Endothelial cell of umbilical vein (primary cell): ENCODE measurements around the gene ACOX3. TPM values are rescaled to one million over a fixed set of nuclear protein-coding genes. Genes with fewer than 3 reads are reported as not detected.

Experiments
- BruUV-seq: library from RNA; stranded (reverse); fragments of 400-500 nt; replicated peaks from 2 replicates; lab custom pipeline; 2021; lab: Mats Ljungman, UMichigan
- CTCF ChIA-PET: fragments of 300-600, 350-600 bp; sonication (Branson Sonifier 250); formaldehyde crosslinking; loops from one replicate; lab custom pipeline; 2021; ENCODE audit warnings: antibody characterized with exemption, inconsistent platforms; lab: Charles Lee
- POLR2A ChIA-PET: fragments of 300-600, 350-600 bp; sonication (Branson Sonifier 250); formaldehyde crosslinking; loops from one replicate; lab custom pipeline; 2021; ENCODE audit warnings: antibody characterized with exemption, inconsistent platforms; lab: Charles Lee
- DNase-seq: peaks from one replicate; pipeline ENCODE4 v3.0.0-alpha.2; 2011; ENCODE audit warnings: low read depth, low spot score
- FAIRE-seq: peaks from 2 replicates; lab custom pipeline; 2011; peaks lifted over from hg19 to GRCh38; lab: Jason Lieb, UNC
- H2AFZ ChIP-seq: 2 replicates; pipeline ENCODE4 v1.6.0; 2012; ENCODE audit warnings: low read depth, low read length, control low read depth, inconsistent platforms
- H3K27ac ChIP-seq: 2 replicates; pipeline ENCODE4 v1.5.1; 2011; ENCODE audit warnings: low read depth, mild to moderate bottlenecking, control low read depth, low read length, moderate library complexity; ENCODE audit not compliant: insufficient read depth
- H3K27me3 ChIP-seq, 2 experiments: 2 replicates each; pipeline versions ENCODE4 v1.6.0 to v1.6.1; 2011; ENCODE audit warnings: low read length in 2 of 2, mixed read lengths in 1 of 2; ENCODE audit not compliant: control insufficient read depth in 2 of 2, insufficient read depth in 2 of 2
- H3K36me3 ChIP-seq, 2 experiments: 2 replicates in 1 of 2; 3 replicates in 1 of 2; pipeline ENCODE4 v1.5.1; 2011; ENCODE audit warnings: low read length in 2 of 2, mild to moderate bottlenecking in 1 of 2, moderate library complexity in 1 of 2; ENCODE audit not compliant: control insufficient read depth in 2 of 2, insufficient read depth in 2 of 2; ENCODE audit errors: extremely low read depth in 1 of 2
- H3K4me1 ChIP-seq: 3 replicates; pipeline ENCODE4 v1.5.1; 2011; ENCODE audit warnings: mild to moderate bottlenecking, low read length; ENCODE audit not compliant: control insufficient read depth, insufficient read depth; ENCODE audit errors: extremely low read depth
- H3K4me2 ChIP-seq: 2 replicates; pipeline ENCODE4 v1.6.1; 2011; ENCODE audit warnings: low read length, control low read depth, mixed read lengths; ENCODE audit not compliant: insufficient read depth
- H3K4me3 ChIP-seq, 3 experiments: fragments of 200-600 bp in 1 of 3; sonication (generic), shearing (Covaris generic) in 1 of 3; replicated peaks in 1 of 3; 2 replicates each; pipeline ENCODE4 v1.5.1; 2011 to 2016; ENCODE audit warnings: control low read depth in 3 of 3, low read length in 3 of 3, mild to moderate bottlenecking in 2 of 3, inconsistent platforms in 1 of 3, low read depth in 1 of 3, moderate library complexity in 1 of 3; ENCODE audit not compliant: insufficient read depth in 1 of 3
- H3K79me2 ChIP-seq: 2 replicates; pipeline ENCODE4 v1.6.0; 2012; ENCODE audit warnings: low read length, inconsistent platforms; ENCODE audit not compliant: control insufficient read depth, insufficient read depth
- H3K9ac ChIP-seq: replicated peaks from 2 replicates; pipeline ENCODE3; 2011; ENCODE audit warnings: low read length, control low read depth; ENCODE audit not compliant: insufficient read depth; ENCODE audit errors: extremely low read depth
- H3K9me1 ChIP-seq: replicated peaks from 3 replicates; pipeline ENCODE4 v1.6.0; 2011; ENCODE audit warnings: mild to moderate bottlenecking, low read length; ENCODE audit not compliant: control insufficient read depth, insufficient read depth; ENCODE audit errors: extremely low read depth
- H3K9me3 ChIP-seq: replicated peaks from 2 replicates; pipeline ENCODE4 v1.5.1; 2012; ENCODE audit warnings: low read length, inconsistent platforms; ENCODE audit not compliant: control insufficient read depth, insufficient read depth
- H4K20me1 ChIP-seq: replicated peaks from 2 replicates; pipeline ENCODE3; 2011; ENCODE audit warnings: mild to moderate bottlenecking, low read length; ENCODE audit not compliant: control insufficient read depth, insufficient read depth; ENCODE audit errors: extremely low read depth
- EZH2 ChIP-seq: IDR thresholded peaks from 2 replicates; pipeline ENCODE4 v1.6.1; 2012; ENCODE audit warnings: borderline replicate concordance, low read depth, mild to moderate bottlenecking, moderate library complexity, low read length, inconsistent platforms; ENCODE audit not compliant: severe bottlenecking
- FOS ChIP-seq: IDR thresholded peaks from 2 replicates; pipeline ENCODE4 v1.6.1; 2011; ENCODE audit warnings: mild to moderate bottlenecking, low read length, moderate library complexity, borderline replicate concordance; ENCODE audit not compliant: insufficient read depth
- GATA2 ChIP-seq: IDR thresholded peaks from 2 replicates; pipeline ENCODE4 v1.7.0; 2011; ENCODE audit warnings: low read depth, mild to moderate bottlenecking, moderate library complexity, mixed read lengths, low read length; ENCODE audit not compliant: insufficient read length, insufficient read depth
- JUN ChIP-seq: IDR thresholded peaks from 2 replicates; pipeline ENCODE4 v1.6.1; 2011; ENCODE audit warnings: borderline replicate concordance, low read depth; ENCODE audit not compliant: insufficient read length, insufficient read depth
- MYC ChIP-seq: IDR thresholded peaks from one replicate; pipeline ENCODE4 v1.6.1; 2011; ENCODE audit warnings: mild to moderate bottlenecking, low read depth, low read length
- POLR2A ChIP-seq: IDR thresholded peaks from 2 replicates; pipeline ENCODE4 v1.6.1; 2012; ENCODE audit warnings: low read depth, mild to moderate bottlenecking, control low read depth, low read length
- POLR2AphosphoS5 ChIP-seq: IDR thresholded peaks from 2 replicates; pipeline ENCODE4 v1.6.1; 2012; ENCODE audit warnings: low read depth, mild to moderate bottlenecking, control low read depth, low read length, moderate library complexity; ENCODE audit not compliant: insufficient read depth
- dilution Hi-C: fragments of 300-500 bp; cut with MboI; formaldehyde crosslinking; loops from one replicate; pipeline ENCODE4 v1.15.0; 2019; ENCODE audit warnings: low sequenced_read_pairs; ENCODE audit not compliant: extremely low pct_ligation_motif_present
- intact Hi-C: fragments of 100-400 bp; cut with micrococcal nuclease; formaldehyde crosslinking; loops from one replicate; pipeline ENCODE4 v1.10.0; 2022
- polyA plus RNA-seq, 4 experiments: library from polyadenylated mRNA; depleted of rRNA in 3 of 4; stranded (reverse) in 3 of 4; unstranded in 1 of 4; fragments of >200 nt; gene quantifications; 2 replicates each; pipeline versions ENCODE4 v1.2.1 to v1.2.3, GENCODE V29; 2011 to 2012; ENCODE audit warnings: missing spikeins in 1 of 4
- total RNA-seq: library from RNA; stranded (reverse); gene quantifications from 2 replicates; pipeline ENCODE4 v1.2.3, GENCODE V29; 2021
- TF ChIP-seq, protein P1 (sequence below), 2 donors: IDR thresholded peaks; 1 replicate in 1 of 2; 2 replicates in 1 of 2; pipeline ENCODE4 v1.5.1; 2011; ENCODE audit warnings: low read length in 2 of 2, mild to moderate bottlenecking in 2 of 2, moderate library complexity in 2 of 2, control low read depth in 1 of 2, inconsistent platforms in 1 of 2, low read depth in 1 of 2; ENCODE audit not compliant: insufficient read depth in 1 of 2; ENCODE audit errors: extremely low read depth in 1 of 2
- TF ChIP-seq, protein P2 (sequence below): IDR thresholded peaks from 2 replicates; pipeline ENCODE4 v1.6.1; 2011; ENCODE audit not compliant: insufficient read depth, insufficient read length

Gene ACOX3
- total and polyA plus RNA-seq, 2 donors (not counting 3 experiments of a cell fraction or from before 2014, with no cell fraction given) = 13.0 to 26.3 TPM

DNA sequence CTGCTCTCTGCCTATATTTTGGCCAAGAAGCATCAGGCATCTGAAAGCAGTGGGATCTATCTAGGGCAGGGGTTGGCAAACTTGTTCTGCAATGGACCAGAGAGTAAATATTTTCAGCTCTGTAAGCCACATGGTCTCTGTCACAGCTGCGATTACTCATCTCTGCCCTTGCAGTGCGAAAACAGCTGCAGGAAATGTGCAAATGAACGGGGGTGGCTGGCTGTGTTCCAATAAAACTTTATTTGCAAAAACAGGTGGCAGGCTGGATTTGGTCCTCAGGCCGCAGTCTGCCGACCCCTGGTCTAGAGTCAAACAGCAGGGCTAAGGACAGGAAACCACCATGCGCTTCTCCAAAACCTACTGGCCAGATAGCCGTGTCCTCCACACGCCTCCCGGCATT lies 48.6 kb downstream of the ACOX3 start:
- peaks cover 30% of the 10 kb centered on the region for H3K4me1 ChIP-seq
- no TSS peak for BruUV-seq
- FAIRE-seq (peak; percentile 99), DNase-seq (peak; percentile 96)
- intact Hi-C loops (loop anchor here (2.0 kb wide), 1 partner anchor 125 kb away; no protein-coding TSS in a partner anchor), dilution Hi-C loops (no loop called here)
- TF ChIP-seq MYC = peak; percentile 51
- TF ChIP-seq GATA2 = no peak
- peak; percentile 70 for TF ChIP-seq JUN
- TF ChIP-seq POLR2AphosphoS5 = peak; percentile 91
- TF ChIP-seq FOS = peak; percentile 89
- TF ChIP-seq, protein P1, sequence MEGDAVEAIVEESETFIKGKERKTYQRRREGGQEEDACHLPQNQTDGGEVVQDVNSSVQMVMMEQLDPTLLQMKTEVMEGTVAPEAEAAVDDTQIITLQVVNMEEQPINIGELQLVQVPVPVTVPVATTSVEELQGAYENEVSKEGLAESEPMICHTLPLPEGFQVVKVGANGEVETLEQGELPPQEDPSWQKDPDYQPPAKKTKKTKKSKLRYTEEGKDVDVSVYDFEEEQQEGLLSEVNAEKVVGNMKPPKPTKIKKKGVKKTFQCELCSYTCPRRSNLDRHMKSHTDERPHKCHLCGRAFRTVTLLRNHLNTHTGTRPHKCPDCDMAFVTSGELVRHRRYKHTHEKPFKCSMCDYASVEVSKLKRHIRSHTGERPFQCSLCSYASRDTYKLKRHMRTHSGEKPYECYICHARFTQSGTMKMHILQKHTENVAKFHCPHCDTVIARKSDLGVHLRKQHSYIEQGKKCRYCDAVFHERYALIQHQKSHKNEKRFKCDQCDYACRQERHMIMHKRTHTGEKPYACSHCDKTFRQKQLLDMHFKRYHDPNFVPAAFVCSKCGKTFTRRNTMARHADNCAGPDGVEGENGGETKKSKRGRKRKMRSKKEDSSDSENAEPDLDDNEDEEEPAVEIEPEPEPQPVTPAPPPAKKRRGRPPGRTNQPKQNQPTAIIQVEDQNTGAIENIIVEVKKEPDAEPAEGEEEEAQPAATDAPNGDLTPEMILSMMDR (IDR thresholded peaks at IDR 0.05; ENCODE audit: extremely low read depth in 1 of 2, insufficient read depth in 1 of 2, low read depth in 1 of 2, low read length in 2 of 2) = no peak
- TF ChIP-seq EZH2 = no peak
- TF ChIP-seq POLR2A = no peak
- TF ChIP-seq, protein P2, sequence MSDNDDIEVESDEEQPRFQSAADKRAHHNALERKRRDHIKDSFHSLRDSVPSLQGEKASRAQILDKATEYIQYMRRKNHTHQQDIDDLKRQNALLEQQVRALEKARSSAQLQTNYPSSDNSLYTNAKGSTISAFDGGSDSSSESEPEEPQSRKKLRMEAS = peak; percentile 69
- ChIA-PET POLR2A (no interaction called here), CTCF (interaction anchor here (1.0 to 5.4 kb wide), 3 partner anchors 10 to 150 kb away, joined by 7 to 45 read pairs (median 20); no protein-coding TSS in a partner anchor)
- peak overlapping the region; percentile 4 for H3K4me2 ChIP-seq
- H3K27ac ChIP-seq = peak overlapping the region; percentile 55
- H3K27me3 ChIP-seq = no peaks in the 10 kb centered on the region
- H2AFZ ChIP-seq = no peak overlapping the region
- no peak overlapping the region for H3K9ac ChIP-seq
- no peaks in the 10 kb centered on the region for H3K9me1 ChIP-seq
- no peaks in the 10 kb centered on the region for H3K9me3 ChIP-seq
- no peaks in the 10 kb centered on the region for H4K20me1 ChIP-seq
- peaks cover 0 to 9% of the 10 kb centered on the region in 2 experiments for H3K36me3 ChIP-seq
- no peak overlapping the region for H3K4me3 ChIP-seq
- no peaks in the 10 kb centered on the region for H3K79me2 ChIP-seq
